H1 (cell line): ENCODE measurements around the gene AKR1B1. TPM values are rescaled to one million over a fixed set of nuclear protein-coding genes. Genes with fewer than 3 reads are reported as not detected.

Experiments
- CTCF ChIA-PET: fragments of 300-600 bp; sonication (Branson Sonifier 250); formaldehyde crosslinking; loops from one replicate; lab custom pipeline; 2021; ENCODE audit not compliant: partially characterized antibody; lab: Charles Lee
- POLR2A ChIA-PET: fragments of 300-600 bp; sonication (Branson Sonifier 250); formaldehyde crosslinking; loops from one replicate; lab custom pipeline; 2021; ENCODE audit warnings: inconsistent platforms; ENCODE audit not compliant: partially characterized antibody; lab: Charles Lee
- DNase-seq, 2 experiments: peaks; one replicate each; pipeline versions ENCODE4 v3.0.0 to v3.0.0-alpha.2; 2010 to 2022; ENCODE audit warnings: low spot score in 2 of 2, low read depth in 1 of 2, mixed read lengths in 1 of 2
- FAIRE-seq: peaks from 2 replicates; lab custom pipeline; 2011; peaks lifted over from hg19 to GRCh38; lab: Jason Lieb, UNC
- H2AFZ ChIP-seq: 2 replicates; pipeline ENCODE4 v1.8.1; 2012; ENCODE audit warnings: low read length, inconsistent platforms
- H2AK5ac ChIP-seq: 2 replicates; pipeline ENCODE4 v1.6.1; 2013; ENCODE audit warnings: low read depth, low read length
- H2BK120ac ChIP-seq: replicated peaks from 2 replicates; pipeline ENCODE3; 2013; ENCODE audit warnings: low read depth, low read length, inconsistent platforms
- H2BK12ac ChIP-seq: 2 replicates; pipeline ENCODE4 v1.6.1; 2013; ENCODE audit warnings: low read depth, low read length
- H2BK15ac ChIP-seq: 2 replicates; pipeline ENCODE4 v1.6.1; 2013; ENCODE audit warnings: low read length
- H2BK20ac ChIP-seq: 2 replicates; pipeline ENCODE4 v1.6.1; 2013; ENCODE audit warnings: low read length
- H2BK5ac ChIP-seq: 2 replicates; pipeline ENCODE4 v1.6.1; 2013; ENCODE audit warnings: low read depth, low read length
- H3K14ac ChIP-seq: 2 replicates; pipeline ENCODE4 v1.6.1; 2013; ENCODE audit warnings: inconsistent platforms; ENCODE audit not compliant: insufficient read length
- H3K18ac ChIP-seq: 2 replicates; pipeline ENCODE4 v1.6.1; 2013; ENCODE audit warnings: low read length; ENCODE audit errors: extremely low read depth
- H3K23ac ChIP-seq: 2 replicates; pipeline ENCODE4 v1.6.1; 2013; ENCODE audit warnings: inconsistent platforms; ENCODE audit not compliant: insufficient read length
- H3K23me2 ChIP-seq: 2 replicates; pipeline ENCODE4 v1.6.1; 2013; ENCODE audit warnings: low read depth, low read length
- H3K27ac ChIP-seq: 2 replicates; pipeline ENCODE4 v1.6.1; 2011; ENCODE audit warnings: low read depth, low read length, inconsistent platforms
- H3K27me3 ChIP-seq, 4 experiments: replicated peaks in 1 of 4; 1 replicate in 1 of 4; 2 replicates in 3 of 4; pipeline versions ENCODE4 v1.6.1 to v1.8.1; 2011 to 2013; ENCODE audit warnings: low read length in 3 of 4, mild to moderate bottlenecking in 3 of 4, inconsistent platforms in 2 of 4, mixed read lengths in 2 of 4, moderate library complexity in 1 of 4; ENCODE audit not compliant: control insufficient read depth in 3 of 4, insufficient read depth in 3 of 4; ENCODE audit errors: extremely low read depth in 1 of 4
- H3K36me3 ChIP-seq, 4 experiments: 2 replicates each; pipeline versions ENCODE4 v1.6.1 to v1.8.1; 2011 to 2013; ENCODE audit warnings: mild to moderate bottlenecking in 4 of 4, low read length in 3 of 4, moderate library complexity in 2 of 4, control low read depth in 1 of 4, inconsistent platforms in 1 of 4; ENCODE audit not compliant: insufficient read depth in 4 of 4, control insufficient read depth in 2 of 4
- H3K4ac ChIP-seq: replicated peaks from 2 replicates; pipeline ENCODE3; 2013; ENCODE audit warnings: low read length, low read depth, mixed read lengths, inconsistent platforms; ENCODE audit not compliant: insufficient read length
- H3K4me1 ChIP-seq, 4 experiments: replicated peaks in 1 of 4; 1 replicate in 1 of 4; 2 replicates in 3 of 4; pipeline versions ENCODE4 v1.6.1 to v1.8.1; 2011 to 2013; ENCODE audit warnings: low read length in 3 of 4, inconsistent platforms in 2 of 4, mixed read lengths in 1 of 4; ENCODE audit not compliant: insufficient read depth in 4 of 4, control insufficient read depth in 3 of 4
- H3K4me2 ChIP-seq, 2 experiments: 2 replicates each; pipeline versions ENCODE4 v1.6.1 to v1.8.1; 2011 to 2013; ENCODE audit warnings: low read depth in 2 of 2, low read length in 2 of 2, control low read depth in 1 of 2, inconsistent platforms in 1 of 2, mild to moderate bottlenecking in 1 of 2; ENCODE audit not compliant: insufficient read depth in 1 of 2
- H3K4me3 ChIP-seq, 4 experiments: fragments of 200-600, 300-600 bp in 1 of 4; sonication (generic), shearing (Covaris generic), sonication (Bioruptor Twin) in 1 of 4; 2 replicates each; pipeline versions ENCODE4 v1.5.1 to v1.8.1; 2011 to 2016; ENCODE audit warnings: low read length in 4 of 4, low read depth in 3 of 4, control low read depth in 2 of 4, inconsistent platforms in 2 of 4, mild to moderate bottlenecking in 2 of 4, mixed read lengths in 1 of 4, moderate library complexity in 1 of 4; ENCODE audit not compliant: insufficient read depth in 2 of 4; ENCODE audit errors: extremely low read depth in 1 of 4
- H3K56ac ChIP-seq: replicated peaks from 2 replicates; pipeline ENCODE3; 2013; ENCODE audit warnings: low read depth, mild to moderate bottlenecking, mixed read lengths, low read length, inconsistent platforms; ENCODE audit not compliant: insufficient read length
- H3K79me1 ChIP-seq: 2 replicates; pipeline ENCODE4 v1.6.1; 2013; ENCODE audit warnings: low read depth, low read length, control low read depth
- H3K79me2 ChIP-seq, 2 experiments: 2 replicates each; pipeline versions ENCODE4 v1.6.1 to v1.8.1; 2012 to 2013; ENCODE audit warnings: low read length in 2 of 2, mild to moderate bottlenecking in 2 of 2, inconsistent platforms in 1 of 2; ENCODE audit not compliant: insufficient read depth in 2 of 2, control insufficient read depth in 1 of 2
- H3K9ac ChIP-seq, 4 experiments: replicated peaks in 1 of 4; 1 replicate in 1 of 4; 2 replicates in 3 of 4; pipeline versions ENCODE4 v1.6.1 to v1.8.1; 2011 to 2013; ENCODE audit warnings: low read depth in 3 of 4, low read length in 3 of 4, control low read depth in 2 of 4, mild to moderate bottlenecking in 2 of 4, moderate library complexity in 2 of 4, inconsistent platforms in 1 of 4; ENCODE audit errors: extremely low read depth in 1 of 4
- H3K9me3 ChIP-seq, 2 experiments: 2 replicates each; pipeline versions ENCODE4 v1.6.1 to v1.8.1; 2012 to 2013; ENCODE audit warnings: mild to moderate bottlenecking in 2 of 2, moderate library complexity in 2 of 2, control low read depth in 1 of 2, inconsistent platforms in 1 of 2, low read depth in 1 of 2, low read length in 1 of 2, mixed read lengths in 1 of 2; ENCODE audit not compliant: insufficient read depth in 2 of 2
- H4K20me1 ChIP-seq, 2 experiments: replicated peaks in 1 of 2; 2 replicates each; pipeline versions ENCODE3 to v1.8.1; 2011 to 2013; ENCODE audit warnings: inconsistent platforms in 2 of 2, low read length in 2 of 2, mild to moderate bottlenecking in 1 of 2; ENCODE audit not compliant: insufficient read depth in 2 of 2, control insufficient read depth in 1 of 2
- H4K5ac ChIP-seq: 2 replicates; pipeline ENCODE4 v1.6.1; 2013; ENCODE audit warnings: low read length, low read depth, mixed read lengths, inconsistent platforms; ENCODE audit not compliant: insufficient read length
- H4K8ac ChIP-seq: 2 replicates; pipeline ENCODE4 v1.8.0; 2013; ENCODE audit warnings: mild to moderate bottlenecking, moderate library complexity, low read length, inconsistent platforms; ENCODE audit not compliant: insufficient read depth; ENCODE audit errors: extremely low read depth
- H4K91ac ChIP-seq: replicated peaks from 2 replicates; pipeline ENCODE3; 2013; ENCODE audit warnings: low read length, mixed read lengths, inconsistent platforms; ENCODE audit not compliant: insufficient read length
- BACH1 ChIP-seq: IDR thresholded peaks from 2 replicates; pipeline ENCODE4 v1.6.1; 2012; ENCODE audit warnings: low read length, improper control_type of control experiment
- CHD2 ChIP-seq: IDR thresholded peaks from 2 replicates; pipeline ENCODE4 v1.6.1; 2012; ENCODE audit warnings: low read length, improper control_type of control experiment
- CREB1 ChIP-seq: IDR thresholded peaks from 2 replicates; pipeline ENCODE4 v1.6.1; 2012; ENCODE audit warnings: inconsistent platforms
- CTBP2 ChIP-seq: IDR thresholded peaks from 2 replicates; pipeline ENCODE4 v1.7.0; 2011; ENCODE audit warnings: borderline replicate concordance, mild to moderate bottlenecking, moderate library complexity, mixed read lengths, low read length; ENCODE audit not compliant: insufficient read depth, insufficient read length
- GABPA ChIP-seq: IDR thresholded peaks from 2 replicates; pipeline ENCODE4 v1.6.1; 2011; ENCODE audit warnings: mild to moderate bottlenecking, low read length, moderate library complexity, borderline replicate concordance; ENCODE audit not compliant: insufficient read depth
- JUN ChIP-seq: IDR thresholded peaks from 2 replicates; pipeline ENCODE4 v1.6.1; 2011; ENCODE audit warnings: low read depth, mild to moderate bottlenecking, improper control_type of control experiment, low read length
- PHF8 ChIP-seq: fragments of 200-600 bp; sonication (generic); conservative IDR thresholded peaks from 2 replicates; pipeline ENCODE4 v1.7.1; 2012; ENCODE audit warnings: low read depth, mild to moderate bottlenecking, inconsistent platforms, low read length, moderate library complexity
- RAD21 ChIP-seq, 2 experiments: IDR thresholded peaks in 1 of 2; conservative IDR thresholded peaks in 1 of 2; 2 replicates each; pipeline ENCODE4 v1.6.1; 2011; ENCODE audit warnings: low read depth in 2 of 2, low read length in 2 of 2, improper control_type of control experiment in 1 of 2, inconsistent platforms in 1 of 2, mild to moderate bottlenecking in 1 of 2, moderate library complexity in 1 of 2
- SAP30 ChIP-seq: fragments of 300-600 bp; sonication (generic); IDR thresholded peaks from 2 replicates; pipeline ENCODE4 v1.7.1; 2012; ENCODE audit warnings: low read length, moderate library complexity, mild to moderate bottlenecking, inconsistent platforms; ENCODE audit not compliant: insufficient read depth, insufficient replicate concordance
- SIRT6 ChIP-seq: IDR thresholded peaks from one replicate; pipeline ENCODE4 v1.7.1; 2012; ENCODE audit warnings: low read length, inconsistent platforms
- SP1 ChIP-seq: IDR thresholded peaks from 2 replicates; pipeline ENCODE4 v1.6.1; 2011; ENCODE audit warnings: low read depth, low read length
- TEAD4 ChIP-seq: IDR thresholded peaks from 2 replicates; pipeline ENCODE4 v1.6.1; 2012; ENCODE audit warnings: low read depth, low read length, inconsistent platforms, mixed read lengths
- WGBS, 2 experiments: shearing (Covaris generic) in 1 of 2; methylation state at CpG; one replicate each; pipeline versions ENCODE4 v1.1.6 to v1.1.7; 2013 to 2015; ENCODE audit warnings: low lambda C conversion rate in 2 of 2, mixed read lengths in 2 of 2, inconsistent platforms in 1 of 2, low coverage in 1 of 2, missing lambda C conversion rate in 1 of 2; ENCODE audit not compliant: insufficient replicate concordance in 2 of 2, insufficient coverage in 1 of 2, insufficient read length in 1 of 2; ENCODE audit errors: extremely low coverage in 1 of 2, missing lambda C conversion rate in 1 of 2; 5-methylcytosine and 5-hydroxymethylcytosine counted together
- polyA plus RNA-seq, 7 experiments: library from polyadenylated mRNA; depleted of rRNA in 3 of 7; stranded (reverse) in 5 of 7; unstranded in 2 of 7; fragments of >200 nt in 5 of 7; fragments of 200-250 nt in 2 of 7; gene quantifications; 1 replicate in 5 of 7; 2 replicates in 1 of 7; 4 replicates in 1 of 7; pipeline versions ENCODE4 v1.2.1 to v1.2.3, GENCODE V29; 2011 to 2013; ENCODE audit warnings: missing spikeins in 2 of 7, mixed read lengths in 2 of 7
- total RNA-seq: library from RNA; stranded (reverse); fragmentation: NEBNext Ultra II Directional; extraction: Animal tissue kit (Norgen Biotek cat#: 25700); gene quantifications from 2 replicates; pipeline ENCODE4 v1.2.1, GENCODE V29; 2021
- TF ChIP-seq, protein P1 (sequence below): IDR thresholded peaks from 2 replicates; pipeline ENCODE4 v1.6.1; 2011; ENCODE audit warnings: low read depth, mild to moderate bottlenecking, low read length; ENCODE audit not compliant: insufficient read depth

AKR1B1 gene
- total and polyA plus RNA-seq, 2 of the 8 experiments (the other 6 are each of a cell fraction or from before 2014, with no cell fraction given) = 195 to 273 TPM

DNA sequence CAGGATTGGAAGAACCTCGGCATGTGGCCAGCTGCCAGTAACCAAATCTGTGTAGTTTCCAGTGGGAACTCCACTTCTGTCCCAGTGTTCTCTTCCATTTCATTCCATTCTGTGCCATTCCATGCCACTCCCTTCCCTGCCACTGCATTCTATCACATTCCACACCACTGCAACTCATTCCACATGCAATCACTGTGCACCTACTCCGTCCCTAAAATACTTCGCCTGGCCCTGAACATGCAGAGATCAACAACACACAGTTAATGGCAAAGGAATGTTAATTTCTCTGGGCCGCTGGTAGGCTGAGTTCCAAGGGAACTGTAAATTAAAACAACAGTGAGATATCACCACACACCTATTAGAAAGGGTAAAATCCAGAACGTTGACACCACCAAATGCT lies 64.8 kb downstream of the AKR1B1 start:
- DNase-seq (no peak), FAIRE-seq (no peak)
- H3K79me1 ChIP-seq = no peaks in the 10 kb centered on the region
- H3K23ac ChIP-seq = no peak overlapping the region
- H3K27me3 ChIP-seq = no peaks in the 10 kb centered on the region
- H2AK5ac ChIP-seq = no peak overlapping the region
- no peaks in the 10 kb centered on the region for H3K9me3 ChIP-seq
- H4K8ac ChIP-seq = no peak overlapping the region
- no peak overlapping the region for H2AFZ ChIP-seq
- WGBS, 2 experiments = 90% methylated on average over 5 of the region's 5 CpGs; no CpG with 5 or more reads in 1 of the 2 experiments
- H3K9ac ChIP-seq = no peak overlapping the region
- no peaks in the 10 kb centered on the region for H4K20me1 ChIP-seq
- H3K27ac ChIP-seq = no peak overlapping the region
- H3K56ac ChIP-seq = no peak overlapping the region
- H3K79me2 ChIP-seq = no peaks in the 10 kb centered on the region
- CTCF ChIA-PET = interaction anchor here (2.7 kb wide), 1 partner anchor 37 kb away, joined by 13 read pairs; no protein-coding TSS in a partner anchor
- H2BK15ac ChIP-seq = no peak overlapping the region
- H2BK5ac ChIP-seq = no peak overlapping the region
- no peak overlapping the region for H2BK120ac ChIP-seq
- TF ChIP-seq BACH1 = no peak
- TF ChIP-seq TEAD4 = no peak
- TF ChIP-seq SIRT6 = no peak
- no peak for TF ChIP-seq CREB1
- no peak for TF ChIP-seq PHF8
- no peak for TF ChIP-seq SAP30
- no peak for TF ChIP-seq JUN
- no peak for TF ChIP-seq RAD21 (IDR thresholded peaks at IDR 0.05 in 1 of 2, conservative IDR thresholded peaks at IDR 0.05 in 1 of 2; ENCODE audit: low read depth in 2 of 2, low read length in 2 of 2)
- TF ChIP-seq SP1 = no peak
- TF ChIP-seq, protein P1, sequence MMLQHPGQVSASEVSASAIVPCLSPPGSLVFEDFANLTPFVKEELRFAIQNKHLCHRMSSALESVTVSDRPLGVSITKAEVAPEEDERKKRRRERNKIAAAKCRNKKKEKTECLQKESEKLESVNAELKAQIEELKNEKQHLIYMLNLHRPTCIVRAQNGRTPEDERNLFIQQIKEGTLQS = no peak
- TF ChIP-seq CTBP2 = no peak
- TF ChIP-seq GABPA = no peak
- TF ChIP-seq CHD2 = no peak
- no peak overlapping the region for H3K14ac ChIP-seq
- no peak overlapping the region for H4K91ac ChIP-seq
- H3K4me2 ChIP-seq = no peak overlapping the region
- H2BK20ac ChIP-seq = no peak overlapping the region
- no peaks in the 10 kb centered on the region for H3K23me2 ChIP-seq
- H3K4ac ChIP-seq = no peak overlapping the region
- H3K36me3 ChIP-seq = no peaks in the 10 kb centered on the region
- POLR2A ChIA-PET = no interaction called here
- H3K4me3 ChIP-seq = no peak overlapping the region
- no peak overlapping the region for H3K18ac ChIP-seq
- H4K5ac ChIP-seq = no peak overlapping the region
- no peaks in the 10 kb centered on the region for H3K4me1 ChIP-seq
- H2BK12ac ChIP-seq = no peak overlapping the region
